CD4-positive, alpha-beta T cell treated with Interleukin-4 for 1 hour (primary cell): ENCODE measurements around the gene PKD2L1.
"Not testable (repeated sequence)": the region's sequence is repeated elsewhere in the genome, so short reads cannot be mapped to it uniquely, and the experiment has no call there.

Experiments used
- DNase-seq, 2 donors: peaks; one replicate each; pipeline ENCODE4 v3.0.0-alpha.2; 2020 to 2022

Gene PKD2L1

GRCh38 chr10:100328198-100328597, 1.8 kb downstream of the PKD2L1 start:
- no peak for DNase-seq

GRCh38 chr10:100327718-100328009, 2.4 kb downstream of the PKD2L1 start:
- DNase-seq: no peak

DNA sequence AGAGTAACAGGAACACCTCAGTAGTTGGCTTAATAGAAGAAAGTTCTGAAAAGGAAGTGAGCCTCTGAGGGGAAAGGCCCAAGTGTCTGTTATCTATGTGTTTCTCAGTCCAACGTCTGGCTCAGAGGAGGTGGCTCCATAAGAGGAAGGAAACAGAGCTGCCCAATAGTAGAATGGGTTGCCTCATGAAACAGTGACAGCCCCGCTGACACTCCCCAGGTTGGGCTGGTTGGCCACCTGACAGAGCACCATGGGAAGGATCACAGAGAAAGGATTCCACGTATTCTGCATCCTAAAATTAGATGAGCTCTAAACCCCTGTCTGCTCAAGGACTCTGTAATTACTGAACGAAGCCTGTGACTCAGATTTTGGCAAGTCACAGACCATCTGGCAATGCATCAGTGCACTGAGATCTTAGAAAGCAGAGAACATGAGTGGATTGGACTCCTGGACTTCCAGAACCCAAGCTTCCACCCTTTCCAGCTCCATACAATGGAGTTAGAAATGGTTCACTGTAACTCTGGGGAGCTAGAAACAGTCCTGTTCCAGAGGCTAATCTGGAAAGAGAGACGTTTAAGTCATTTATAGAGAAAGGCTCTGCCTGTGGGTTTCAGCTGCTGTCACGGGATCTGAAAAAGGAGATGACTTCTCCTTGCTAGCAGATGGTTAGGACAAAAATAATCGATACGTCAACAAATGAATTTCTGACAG, 2.9 kb downstream of the PKD2L1 start:
- DNase-seq: peak; percentile 23 to 73

- no peak for DNase-seq
These were observed 4.9 kb downstream of the PKD2L1 start for GRCh38 chr10:100325158-100325557.

GRCh38 chr10:100319707-100320402, 10.2 kb downstream of the PKD2L1 start:
- DNase-seq: no peak

DNA sequence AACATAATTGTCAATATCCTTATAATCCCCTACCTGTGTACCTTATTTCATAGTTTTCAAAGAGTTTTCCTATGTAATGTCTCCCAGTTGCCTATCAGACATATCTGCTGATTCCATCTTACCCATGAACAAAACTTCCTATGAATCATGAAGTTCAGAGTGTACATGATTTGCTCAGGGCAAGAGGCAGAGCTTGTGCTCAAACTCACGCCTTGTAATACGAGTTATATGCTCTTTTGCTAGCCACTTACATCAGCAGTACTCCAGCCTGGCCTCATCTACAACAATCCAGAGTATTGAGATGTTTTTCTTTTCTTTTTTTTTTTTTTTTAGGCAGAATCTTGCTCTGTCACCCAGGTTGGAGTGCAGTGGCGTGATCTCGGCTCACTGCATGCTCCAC, 11.8 kb downstream of the PKD2L1 start:
- DNase-seq: no peak

- DNase-seq: no peak
These were observed 14.4 kb downstream of the PKD2L1 start for GRCh38 chr10:100315615-100316014.

DNA sequence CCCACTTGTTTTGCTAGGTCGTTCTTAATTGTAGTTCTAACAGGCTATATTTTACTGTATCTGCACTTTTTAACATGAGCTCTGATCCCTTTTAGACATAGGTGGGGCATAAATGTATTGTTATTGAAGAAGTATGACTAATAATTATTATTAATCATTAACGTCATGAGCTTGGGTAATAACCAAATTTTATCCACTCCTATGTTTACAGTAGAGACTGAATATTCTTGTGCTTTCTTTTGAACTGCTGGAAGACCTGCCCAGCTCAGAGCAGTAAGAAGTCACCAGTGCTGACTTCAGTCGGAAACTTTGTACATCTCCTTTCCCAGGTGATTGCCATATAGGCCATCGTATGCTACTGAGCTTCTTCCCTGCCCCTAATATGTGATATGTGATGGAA, 18.7 kb downstream of the PKD2L1 start:
- DNase-seq: no peak

- no peak for DNase-seq
These were observed 22.3 kb downstream of the PKD2L1 start for GRCh38 chr10:100307684-100308083.

DNA sequence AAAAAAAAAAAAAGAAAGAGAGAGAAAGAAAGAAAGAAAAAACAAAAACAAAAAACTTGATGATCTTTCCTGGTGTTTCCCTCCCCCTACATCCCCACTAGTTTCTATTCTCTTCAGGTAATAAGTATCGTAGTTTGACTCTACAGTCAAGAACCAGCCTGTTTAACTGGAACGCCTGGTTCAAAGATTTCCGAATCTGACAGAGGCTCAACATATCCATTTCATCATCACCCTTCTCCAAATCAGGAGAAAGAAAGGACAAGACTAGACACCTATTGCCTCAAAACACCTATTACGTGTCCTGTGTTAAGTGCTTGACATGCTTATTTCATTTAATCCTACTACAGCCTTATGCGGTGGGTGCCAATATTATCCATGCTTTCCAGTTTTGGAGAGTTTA, 23.2 kb downstream of the PKD2L1 start:
- DNase-seq: no peak

DNA sequence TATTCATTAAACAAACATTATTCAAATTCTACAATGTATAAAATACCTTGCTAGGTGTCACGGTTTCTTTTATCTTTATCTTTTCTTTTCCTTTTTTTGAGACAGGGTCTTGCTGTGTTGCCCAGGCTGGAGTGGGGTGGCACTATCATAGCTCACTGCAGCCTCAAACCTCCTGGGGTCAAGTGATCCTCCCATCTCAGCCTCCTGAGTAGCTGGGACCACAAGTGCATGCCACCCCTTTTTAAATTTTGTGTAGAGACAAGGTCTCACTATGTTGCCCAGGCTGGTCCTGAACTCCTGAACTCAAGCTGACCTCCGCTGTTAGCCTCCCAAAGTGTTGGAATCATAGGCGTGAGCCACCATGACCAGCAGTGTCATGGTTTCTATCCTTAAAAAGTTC, 25.6 kb downstream of the PKD2L1 start:
- no peak for DNase-seq

GRCh38 chr10:100303724-100304319, 26.2 kb downstream of the PKD2L1 start:
- no peak for DNase-seq

DNA sequence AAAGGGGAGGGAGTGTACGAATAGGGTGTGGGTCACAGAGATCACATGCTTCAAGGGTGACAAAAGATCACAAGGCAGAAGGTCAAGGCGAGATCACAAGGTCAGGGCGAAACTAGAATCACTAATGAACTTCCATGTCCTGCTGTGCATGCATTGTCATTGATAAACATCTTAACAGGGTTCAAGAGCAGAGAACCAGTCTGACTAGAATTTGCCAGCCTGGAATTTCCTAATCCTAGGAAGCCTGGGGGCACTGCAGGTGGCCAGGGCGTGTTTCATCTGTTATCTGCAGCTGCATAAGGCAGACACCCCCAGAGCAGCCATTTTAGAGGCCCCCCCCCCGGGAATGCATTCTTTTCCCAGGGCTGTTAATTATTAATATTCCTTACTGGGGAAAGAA, 28.9 kb downstream of the PKD2L1 start:
- DNase-seq: not testable (repeated sequence)

- no peak for DNase-seq
These were observed 32.8 kb downstream of the PKD2L1 start for GRCh38 chr10:100297242-100297641.

GRCh38 chr10:100293066-100293465, 37.0 kb downstream of the PKD2L1 start:
- no peak for DNase-seq

DNA sequence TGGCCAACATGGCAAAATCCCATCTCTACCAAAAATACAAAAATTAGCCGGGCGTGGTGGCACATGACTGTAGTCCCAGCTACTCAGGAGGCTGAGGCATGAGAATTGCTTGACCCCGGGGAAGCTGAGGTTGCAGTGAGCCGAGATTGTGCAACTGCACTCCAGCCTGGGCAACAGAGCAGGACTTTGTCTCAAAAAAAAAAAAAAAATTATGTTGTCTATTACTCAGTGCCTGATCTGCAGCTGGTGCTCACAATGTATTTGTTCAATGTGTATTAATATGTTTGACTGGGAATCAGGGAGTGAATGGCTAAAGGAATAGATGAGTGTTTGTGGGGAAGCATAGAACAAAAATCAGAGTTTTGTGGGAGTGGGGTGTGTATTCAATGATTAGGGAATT, 37.7 kb downstream of the PKD2L1 start:
- peak in 1 of 2 donors; percentile 15 for DNase-seq

GRCh38 chr10:100291356-100291755, 38.7 kb downstream of the PKD2L1 start:
- peak in 1 of 2 donors; percentile 20 for DNase-seq

DNA sequence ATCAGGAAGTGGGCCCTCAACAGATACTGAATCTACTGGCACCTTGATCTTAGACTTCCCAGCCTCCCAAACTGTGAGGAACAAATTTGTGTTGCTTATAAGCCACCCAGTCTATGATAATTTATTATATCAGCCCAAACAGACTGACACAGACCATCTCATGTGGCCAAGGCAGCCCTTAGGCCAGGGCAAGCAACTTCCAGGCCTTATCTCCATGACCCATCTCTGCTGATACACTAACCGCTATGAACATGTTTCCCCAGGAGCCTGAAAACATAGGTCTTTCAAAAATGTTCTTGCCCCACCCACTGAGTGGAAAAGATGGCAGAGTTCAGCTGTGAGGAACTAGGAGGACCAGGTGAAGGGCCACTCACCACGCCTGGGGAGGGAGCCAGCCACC, 40.4 kb downstream of the PKD2L1 start:
- DNase-seq: no peak

- DNase-seq: no peak
These were observed 41.8 kb downstream of the PKD2L1 start for GRCh38 chr10:100288196-100288595.

GRCh38 chr10:100287756-100288155, 42.3 kb downstream of the PKD2L1 start:
- DNase-seq: no peak

GRCh38 chr10:100286051-100287033, 43.7 kb downstream of the PKD2L1 start, which contains the start of gene BLOC1S2:
BLOC1S2 (minus strand) TSS chr10:100286680; CDS start chr10:100286659, 21 bp downstream.
- DNase-seq: peak; percentile 85 to 89

DNA sequence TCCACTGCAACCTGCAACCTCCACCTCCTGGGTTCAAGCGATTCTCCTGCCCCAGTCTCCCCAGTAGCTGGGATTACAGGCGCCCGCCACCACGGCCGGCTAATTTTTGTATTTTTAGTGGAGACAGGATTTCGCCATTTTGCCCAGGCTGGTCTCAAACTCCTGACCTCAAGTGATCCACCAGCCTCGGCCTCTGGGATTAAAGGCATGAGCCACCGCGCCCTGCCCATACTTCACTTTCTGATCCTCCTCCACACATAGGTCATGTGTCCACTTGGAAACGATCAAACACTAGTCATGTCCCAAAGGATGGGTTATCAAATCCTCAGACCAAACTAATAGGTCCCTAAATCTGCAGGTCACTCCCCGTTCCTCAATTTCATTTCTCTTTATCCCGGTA, 44.7 kb downstream of the PKD2L1 start:
- not testable (repeated sequence) for DNase-seq

DNA sequence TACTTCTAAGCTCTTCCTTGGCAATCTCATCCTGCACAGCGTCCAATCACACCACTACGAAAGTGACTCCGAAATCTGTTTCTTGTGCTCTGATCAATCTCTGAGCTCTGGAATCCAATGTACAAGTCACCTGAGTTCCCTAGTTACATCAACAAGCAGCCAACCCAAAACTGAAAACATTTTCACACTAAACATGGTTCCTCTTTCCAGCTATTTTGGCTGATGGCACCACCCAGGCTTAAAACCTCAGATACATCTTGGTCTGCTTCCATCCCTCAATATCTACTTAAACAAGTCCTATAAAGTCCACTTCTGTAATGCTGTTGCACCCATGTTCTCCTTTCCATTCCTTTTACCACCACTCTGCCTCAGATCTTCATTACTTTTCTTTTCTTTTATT, 47.1 kb downstream of the PKD2L1 start:
- DNase-seq: no peak
